HG03280 (cell line): Measurements from ENCODE around the gene N4BP3.

Source experiments
- ATAC-seq: cut with Tn5 transposase; IDR thresholded peaks from one replicate; pipeline ENCODE4 v1.9.1; 2021; ENCODE audit warnings: mild to moderate bottlenecking, moderate library complexity; ENCODE audit not compliant: unreplicated experiment

Gene N4BP3

DNA sequence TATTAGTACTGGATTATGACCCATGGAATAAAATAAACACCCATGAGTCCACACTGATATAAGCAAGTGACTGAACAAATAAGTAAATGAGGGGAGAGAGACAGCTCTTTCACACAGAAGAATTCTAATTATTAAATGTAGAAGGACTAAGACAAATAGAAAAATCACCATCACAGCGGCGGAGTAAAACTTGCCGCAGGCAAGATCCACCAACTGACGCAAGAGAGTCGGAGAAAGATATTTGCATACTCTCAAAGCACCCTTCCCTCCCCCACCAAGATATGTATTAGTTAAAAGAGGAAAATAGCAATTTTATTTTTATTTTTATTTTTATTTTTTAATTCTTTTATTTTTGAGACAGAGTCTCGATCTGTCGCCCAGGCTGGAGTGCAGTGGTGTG lies 14.6 kb upstream of the N4BP3 start:
- no peak for ATAC-seq

GRCh38 chr5:178103612-178104011 lies 9.7 kb upstream of the N4BP3 start:
- ATAC-seq, result no peak

GRCh38 chr5:178104492-178104891 lies 8.8 kb upstream of the N4BP3 start:
- ATAC-seq, result no peak

DNA sequence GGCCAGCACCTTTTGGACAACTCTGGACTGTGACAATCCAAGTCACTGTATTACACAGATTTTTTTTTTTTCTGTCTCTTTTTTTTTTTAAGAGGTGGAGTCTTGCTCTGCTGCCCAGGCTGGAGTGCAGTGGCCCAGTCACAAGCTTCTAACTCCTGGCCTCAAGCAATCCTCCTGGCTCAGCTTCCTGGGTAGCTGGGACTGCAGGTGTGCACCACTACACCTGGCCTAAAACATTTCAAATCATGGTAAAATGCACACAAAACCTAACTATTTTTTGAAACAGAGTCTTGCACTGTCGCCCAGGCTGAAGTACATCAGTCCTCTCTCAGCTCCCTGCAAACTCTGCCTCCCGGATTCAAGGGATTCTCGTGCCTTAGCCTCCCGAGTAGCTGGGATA lies 7.2 kb upstream of the N4BP3 start:
- ATAC-seq, result no peak

GRCh38 chr5:178106556-178107239 lies 6.6 kb upstream of the N4BP3 start:
- no peak for ATAC-seq

DNA sequence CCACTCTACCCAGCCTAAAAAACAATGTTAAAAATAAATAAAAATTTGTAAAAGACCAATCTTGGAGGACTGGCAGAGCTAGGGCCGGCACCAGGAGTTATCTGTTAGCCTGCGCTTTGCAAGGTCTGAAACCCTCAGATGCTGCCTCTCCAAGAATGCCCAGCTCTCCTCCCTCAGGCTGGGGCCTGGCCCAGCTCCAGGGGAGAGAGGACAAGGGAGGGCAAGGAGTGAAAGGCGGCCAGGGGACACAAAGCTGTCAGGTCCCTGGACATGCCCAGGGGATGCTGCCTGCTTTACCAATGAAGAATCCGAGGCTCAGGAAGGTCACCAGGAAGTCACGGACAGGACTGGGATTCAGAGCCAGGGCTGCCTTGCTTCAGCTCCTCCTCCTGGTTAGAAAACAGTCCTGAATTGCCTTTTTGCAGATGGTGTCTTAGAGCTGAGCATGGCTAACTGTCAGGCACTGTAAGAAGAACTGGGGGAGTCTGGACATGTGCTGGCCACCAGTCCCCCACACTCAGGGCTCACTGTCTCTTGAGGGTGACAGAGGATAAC lies 5.5 kb upstream of the N4BP3 start:
- no peak for ATAC-seq

- no peak for ATAC-seq
Measured at GRCh38 chr5:178108446-178108845, 4.9 kb upstream of the N4BP3 start.

DNA sequence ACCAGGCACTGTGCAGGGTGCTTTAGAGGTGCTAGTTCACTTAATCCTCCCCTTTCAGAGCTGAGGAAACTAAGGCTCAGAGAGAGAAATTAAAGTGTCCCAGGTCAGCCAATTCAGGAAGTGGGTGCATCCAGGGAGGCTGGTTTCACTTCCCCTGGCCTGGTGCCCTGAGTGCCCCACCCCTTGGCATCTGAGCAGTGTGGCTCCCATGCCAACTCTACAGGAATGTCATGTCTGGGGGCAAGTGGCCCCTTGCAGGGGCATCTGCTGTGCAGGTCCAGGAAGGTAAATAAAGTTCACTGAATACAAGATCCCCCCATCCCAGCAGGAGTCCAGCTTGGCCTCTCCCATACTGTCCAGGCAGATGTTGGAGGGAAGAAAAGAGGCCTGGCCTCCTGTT lies 4.4 kb upstream of the N4BP3 start:
- no peak for ATAC-seq

GRCh38 chr5:178110511-178110910 lies 2.8 kb upstream of the N4BP3 start:
- no peak for ATAC-seq

- no peak for ATAC-seq
Measured at GRCh38 chr5:178111925-178112324, 1.4 kb upstream of the N4BP3 start.

DNA sequence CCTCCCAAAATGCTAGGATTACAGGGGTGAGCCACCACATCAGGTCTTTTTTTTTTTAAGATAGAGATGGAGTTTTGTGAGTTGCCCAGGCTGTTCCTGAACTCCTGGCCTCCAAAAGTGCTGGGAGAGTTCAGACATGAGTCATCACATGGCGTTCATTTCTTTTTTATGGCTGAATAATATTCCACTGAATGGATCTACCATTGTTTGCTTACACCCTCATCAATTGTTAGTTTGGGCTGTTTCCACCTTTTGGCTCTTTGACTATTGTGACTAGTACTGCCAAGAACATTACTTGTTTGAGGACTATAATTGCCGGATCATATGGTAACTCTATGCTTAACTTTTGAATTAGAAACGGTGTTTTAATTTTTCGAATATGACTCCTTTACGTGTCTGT lies 787 bp upstream of the N4BP3 start:
- no peak for ATAC-seq

- peak; percentile 12 for ATAC-seq
Measured at GRCh38 chr5:178113841-178114324, 551 bp downstream of the N4BP3 start.

DNA sequence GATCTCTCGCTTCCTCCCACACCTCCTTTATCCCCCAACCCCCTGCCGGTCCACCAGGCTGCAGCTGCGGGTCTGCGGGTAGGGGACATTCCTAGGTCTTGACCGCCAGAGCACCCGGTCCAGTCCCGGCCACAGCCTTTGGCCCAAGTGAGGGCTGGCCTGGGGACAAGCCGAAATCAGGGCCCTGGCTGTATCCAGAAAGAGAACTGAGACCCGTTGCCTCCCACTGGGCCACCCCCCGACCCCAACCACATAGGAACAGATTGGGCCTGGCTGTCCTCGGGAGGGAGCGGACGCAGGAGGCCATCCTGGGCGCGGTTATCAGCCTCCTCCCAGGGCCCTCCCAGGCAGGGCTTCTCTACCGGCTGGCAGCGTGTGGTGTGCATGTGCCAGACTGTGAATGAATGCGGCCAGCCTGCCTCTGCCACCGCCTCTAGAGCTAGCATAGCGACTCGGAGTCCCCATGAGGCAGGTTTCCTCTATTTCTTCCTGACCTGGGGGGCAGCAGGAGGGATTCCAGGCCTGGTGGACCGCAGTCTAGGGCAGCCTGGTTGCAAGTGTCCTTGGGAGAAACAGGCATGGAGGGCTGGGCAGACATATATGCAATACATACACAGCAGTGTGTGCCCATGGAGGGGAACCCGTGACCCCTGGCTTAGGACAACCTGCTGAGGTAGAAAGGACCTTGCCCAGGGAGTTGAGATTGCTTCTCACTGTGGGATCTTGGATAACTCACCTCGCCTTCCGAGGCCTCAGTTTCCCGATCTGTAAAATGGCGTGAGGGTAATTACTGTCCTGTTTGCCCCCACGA lies 1.2 kb downstream of the N4BP3 start:
- no peak for ATAC-seq

- ATAC-seq, result no peak
Measured at GRCh38 chr5:178115136-178115813, 1.9 kb downstream of the N4BP3 start.

DNA sequence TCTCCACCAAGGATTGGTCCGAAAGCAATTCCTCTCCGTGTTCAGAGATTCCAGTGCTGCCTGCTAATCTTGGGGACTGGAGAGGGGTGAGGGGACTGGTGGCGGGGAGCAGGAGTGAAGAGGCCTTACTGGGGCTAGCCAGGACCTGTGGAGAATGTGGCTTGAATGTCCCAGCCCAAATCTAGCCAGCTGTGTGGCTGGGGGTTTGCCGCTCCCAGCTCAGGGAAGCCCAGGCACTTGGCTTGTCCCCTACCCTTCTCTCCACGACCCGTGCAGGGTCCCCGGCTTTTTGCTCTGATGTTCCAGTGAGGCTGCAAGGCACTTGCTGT lies 2.4 kb downstream of the N4BP3 start:
- ATAC-seq, result no peak

- ATAC-seq, result no peak
Measured at GRCh38 chr5:178116143-178116885, 3.0 kb downstream of the N4BP3 start.

- no peak for ATAC-seq
Measured at GRCh38 chr5:178117923-178118701, 4.8 kb downstream of the N4BP3 start.

GRCh38 chr5:178119915-178120606 lies 6.7 kb downstream of the N4BP3 start:
- no peak for ATAC-seq

DNA sequence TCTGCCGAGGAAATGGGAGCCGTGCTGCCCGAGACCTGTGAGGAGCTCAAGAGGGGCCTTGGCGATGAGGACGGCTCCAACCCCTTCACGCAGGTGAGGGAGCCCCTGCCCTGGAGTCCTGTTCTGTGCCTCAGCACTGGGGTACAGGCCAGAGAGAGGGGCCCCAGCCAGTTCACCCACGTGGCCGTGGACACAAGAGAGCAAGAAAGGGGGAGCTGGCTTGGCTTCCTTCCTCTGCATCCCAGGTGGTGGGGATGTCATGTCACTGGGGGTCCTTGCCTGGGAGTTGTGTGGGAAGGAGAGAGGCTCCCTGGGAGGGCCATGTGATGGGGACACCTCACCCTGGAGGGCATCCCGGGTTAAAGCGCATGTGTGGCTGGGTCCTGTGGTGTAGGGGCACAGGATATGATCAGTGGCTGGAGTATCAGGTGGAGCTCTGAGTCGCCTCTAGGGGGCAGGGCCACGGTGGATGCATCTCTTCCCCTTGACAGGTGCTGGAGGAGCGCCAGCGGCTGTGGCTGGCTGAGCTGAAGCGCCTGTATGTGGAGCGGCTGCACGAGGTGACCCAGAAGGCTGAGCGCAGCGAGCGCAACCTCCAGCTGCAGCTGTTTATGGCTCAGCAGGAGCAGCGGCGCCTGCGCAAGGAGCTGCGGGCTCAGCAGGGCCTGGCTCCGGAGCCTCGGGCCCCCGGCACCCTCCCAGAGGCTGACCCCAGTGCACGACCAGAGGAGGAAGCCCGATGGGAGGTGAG lies 7.5 kb downstream of the N4BP3 start:
- peak; percentile 88 for ATAC-seq
